Measurements from ENCODE around the gene PIP5K1B.

DNA sequence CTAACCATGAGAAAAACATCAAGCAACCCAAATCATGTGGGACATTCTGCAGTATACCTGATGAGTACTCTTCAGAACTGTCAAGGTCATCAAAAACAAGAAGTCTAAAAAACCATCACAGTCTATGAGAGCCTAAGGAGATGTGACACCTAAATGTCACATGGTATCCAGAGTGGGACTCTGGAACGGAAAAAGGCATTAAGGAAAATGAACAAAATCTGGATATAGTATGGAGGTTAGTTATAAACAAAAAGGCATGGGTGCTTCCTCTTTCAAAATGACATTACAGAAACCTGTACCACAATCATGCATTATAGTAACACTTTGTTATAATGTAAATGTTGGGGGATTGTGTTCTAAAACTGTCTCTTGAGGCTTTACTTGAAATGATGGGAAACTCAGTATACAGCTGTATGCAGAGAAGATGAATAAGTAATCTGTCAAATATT, 261.5 kb downstream of the PIP5K1B start:
- TF ChIP-seq POLR2A (IDR thresholded peaks at IDR 0.05; ENCODE audit: borderline replicate concordance, extremely low read depth, insufficient read depth, insufficient read length) (no peak), EZH2 (IDR thresholded peaks at IDR 0.05) (no peak), EGR1 (IDR thresholded peaks at IDR 0.05; ENCODE audit: low read depth) (no peak), POLR2AphosphoS5 (IDR thresholded peaks at IDR 0.05; ENCODE audit: low read depth, low read length) (no peak), ZFX (IDR thresholded peaks at IDR 0.05) (no peak), FOSL1 (IDR thresholded peaks at IDR 0.05; ENCODE audit: low read depth) (no peak), TCF7L2 (IDR thresholded peaks at IDR 0.05; ENCODE audit: borderline replicate concordance, extremely low read depth, insufficient read depth, insufficient read length) (no peak)
- TF ChIP-seq, protein P1, sequence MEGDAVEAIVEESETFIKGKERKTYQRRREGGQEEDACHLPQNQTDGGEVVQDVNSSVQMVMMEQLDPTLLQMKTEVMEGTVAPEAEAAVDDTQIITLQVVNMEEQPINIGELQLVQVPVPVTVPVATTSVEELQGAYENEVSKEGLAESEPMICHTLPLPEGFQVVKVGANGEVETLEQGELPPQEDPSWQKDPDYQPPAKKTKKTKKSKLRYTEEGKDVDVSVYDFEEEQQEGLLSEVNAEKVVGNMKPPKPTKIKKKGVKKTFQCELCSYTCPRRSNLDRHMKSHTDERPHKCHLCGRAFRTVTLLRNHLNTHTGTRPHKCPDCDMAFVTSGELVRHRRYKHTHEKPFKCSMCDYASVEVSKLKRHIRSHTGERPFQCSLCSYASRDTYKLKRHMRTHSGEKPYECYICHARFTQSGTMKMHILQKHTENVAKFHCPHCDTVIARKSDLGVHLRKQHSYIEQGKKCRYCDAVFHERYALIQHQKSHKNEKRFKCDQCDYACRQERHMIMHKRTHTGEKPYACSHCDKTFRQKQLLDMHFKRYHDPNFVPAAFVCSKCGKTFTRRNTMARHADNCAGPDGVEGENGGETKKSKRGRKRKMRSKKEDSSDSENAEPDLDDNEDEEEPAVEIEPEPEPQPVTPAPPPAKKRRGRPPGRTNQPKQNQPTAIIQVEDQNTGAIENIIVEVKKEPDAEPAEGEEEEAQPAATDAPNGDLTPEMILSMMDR (IDR thresholded peaks at IDR 0.05 in 2 of 3, conservative IDR thresholded peaks at IDR 0.05 in 1 of 3; ENCODE audit: borderline replicate concordance in 1 of 3, insufficient read depth in 1 of 3, low read depth in 2 of 3, low read length in 2 of 3) = no peak
- TF ChIP-seq, protein P2, sequence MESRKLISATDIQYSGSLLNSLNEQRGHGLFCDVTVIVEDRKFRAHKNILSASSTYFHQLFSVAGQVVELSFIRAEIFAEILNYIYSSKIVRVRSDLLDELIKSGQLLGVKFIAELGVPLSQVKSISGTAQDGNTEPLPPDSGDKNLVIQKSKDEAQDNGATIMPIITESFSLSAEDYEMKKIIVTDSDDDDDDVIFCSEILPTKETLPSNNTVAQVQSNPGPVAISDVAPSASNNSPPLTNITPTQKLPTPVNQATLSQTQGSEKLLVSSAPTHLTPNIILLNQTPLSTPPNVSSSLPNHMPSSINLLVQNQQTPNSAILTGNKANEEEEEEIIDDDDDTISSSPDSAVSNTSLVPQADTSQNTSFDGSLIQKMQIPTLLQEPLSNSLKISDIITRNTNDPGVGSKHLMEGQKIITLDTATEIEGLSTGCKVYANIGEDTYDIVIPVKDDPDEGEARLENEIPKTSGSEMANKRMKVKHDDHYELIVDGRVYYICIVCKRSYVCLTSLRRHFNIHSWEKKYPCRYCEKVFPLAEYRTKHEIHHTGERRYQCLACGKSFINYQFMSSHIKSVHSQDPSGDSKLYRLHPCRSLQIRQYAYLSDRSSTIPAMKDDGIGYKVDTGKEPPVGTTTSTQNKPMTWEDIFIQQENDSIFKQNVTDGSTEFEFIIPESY (IDR thresholded peaks at IDR 0.05; ENCODE audit: extremely low read depth, insufficient replicate concordance, low read length) = no peak
- TF ChIP-seq, protein P3, sequence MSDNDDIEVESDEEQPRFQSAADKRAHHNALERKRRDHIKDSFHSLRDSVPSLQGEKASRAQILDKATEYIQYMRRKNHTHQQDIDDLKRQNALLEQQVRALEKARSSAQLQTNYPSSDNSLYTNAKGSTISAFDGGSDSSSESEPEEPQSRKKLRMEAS (IDR thresholded peaks at IDR 0.05) = no peak

All from HCT116 (cell line).